Stimulated activated CD8-positive, alpha-beta memory T cell treated with anti-CD3 and anti-CD28 coated beads, Interleukin-2, amount 100 ng/mL, for 48 hours (primary cell): ENCODE measurements around the gene ACKR2.
"Not testable (repeated sequence)": the region's sequence is repeated elsewhere in the genome, so short reads cannot be mapped to it uniquely, and the experiment has no call there.

Experiments used
- DNase-seq, 2 donors: peaks; one replicate each; pipeline ENCODE4 v3.0.0-alpha.2; 2020; ENCODE audit warnings: low read depth in 2 of 2

The ACKR2 gene

DNA sequence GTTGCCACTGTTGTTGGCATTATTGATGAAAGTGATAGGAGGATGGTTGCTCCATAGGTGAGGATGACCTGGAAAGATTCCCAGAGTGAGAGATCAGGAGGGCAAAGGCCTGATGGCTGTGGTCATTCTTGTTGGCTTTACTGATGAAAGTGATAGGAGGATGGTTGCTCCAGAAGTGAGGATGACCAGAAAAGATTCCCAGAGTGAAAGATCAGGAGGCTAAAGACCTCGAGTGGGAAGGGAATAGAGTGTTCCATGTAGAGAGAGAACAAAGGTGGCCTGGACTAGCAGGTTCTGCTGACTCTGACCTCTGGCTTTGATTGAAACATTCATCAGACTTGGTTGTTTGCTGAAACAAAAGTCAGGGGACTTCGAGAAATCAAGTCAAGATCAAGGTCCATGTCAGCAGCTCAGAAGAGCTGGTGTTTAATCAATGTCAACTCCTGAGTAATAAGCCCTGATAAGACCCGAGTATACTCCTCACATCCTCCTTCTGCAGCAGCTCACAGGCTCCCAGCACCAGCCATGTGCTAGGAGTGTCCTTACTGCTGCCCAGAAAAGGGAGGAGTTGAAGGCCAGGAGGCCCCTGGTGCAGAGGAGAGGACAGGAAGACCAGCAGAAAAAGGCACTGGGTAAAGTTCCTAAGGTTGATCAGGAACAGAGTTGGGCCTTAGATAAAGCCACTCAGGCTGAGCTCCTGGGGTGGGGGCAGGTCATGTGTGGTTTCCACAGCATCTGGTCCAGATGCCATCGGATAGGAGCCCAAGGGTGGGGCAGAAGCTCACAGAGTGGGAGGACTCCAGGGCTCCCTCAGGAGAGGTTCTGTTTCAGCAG, 46.5 kb downstream of the ACKR2 start:
- no peak for DNase-seq

DNA sequence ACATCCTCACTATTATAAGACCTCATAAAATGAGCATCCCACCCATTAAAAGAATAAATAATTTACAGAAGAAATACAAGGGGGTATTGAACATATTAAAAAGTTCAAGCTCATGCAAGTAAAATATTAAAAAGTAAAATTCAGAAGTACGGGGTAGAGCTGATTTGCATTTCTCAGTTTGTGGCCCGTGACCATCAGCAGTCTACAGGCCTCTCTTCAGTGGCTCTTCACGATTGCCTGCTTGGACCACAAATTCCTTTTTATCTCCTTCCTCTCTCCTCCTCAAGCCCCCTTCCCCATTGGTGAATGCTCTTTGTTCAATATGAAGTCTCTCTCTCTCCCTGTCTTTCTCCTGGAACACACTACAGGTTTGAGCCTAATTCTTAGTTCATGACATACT, 47.3 kb downstream of the ACKR2 start:
- DNase-seq: no peak

DNA sequence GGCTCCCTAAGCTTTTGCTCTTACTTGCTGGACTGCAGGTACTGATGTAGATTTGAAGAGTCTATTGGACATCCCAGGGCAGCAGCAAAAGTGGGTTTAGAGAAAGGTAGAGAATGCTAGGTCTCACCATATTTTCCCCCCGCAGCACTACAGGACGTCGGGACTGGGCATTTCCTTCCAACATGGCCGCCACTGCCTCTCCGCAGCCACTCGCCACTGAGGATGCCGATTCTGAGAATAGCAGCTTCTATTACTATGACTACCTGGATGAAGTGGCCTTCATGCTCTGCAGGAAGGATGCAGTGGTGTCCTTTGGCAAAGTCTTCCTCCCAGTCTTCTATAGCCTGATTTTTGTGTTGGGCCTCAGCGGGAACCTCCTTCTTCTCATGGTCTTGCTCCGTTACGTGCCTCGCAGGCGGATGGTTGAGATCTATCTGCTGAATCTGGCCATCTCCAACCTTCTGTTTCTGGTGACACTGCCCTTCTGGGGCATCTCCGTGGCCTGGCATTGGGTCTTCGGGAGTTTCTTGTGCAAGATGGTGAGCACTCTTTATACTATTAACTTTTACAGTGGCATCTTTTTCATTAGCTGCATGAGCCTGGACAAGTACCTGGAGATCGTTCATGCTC, 55.2 kb downstream of the ACKR2 start:
- DNase-seq: no peak

DNA sequence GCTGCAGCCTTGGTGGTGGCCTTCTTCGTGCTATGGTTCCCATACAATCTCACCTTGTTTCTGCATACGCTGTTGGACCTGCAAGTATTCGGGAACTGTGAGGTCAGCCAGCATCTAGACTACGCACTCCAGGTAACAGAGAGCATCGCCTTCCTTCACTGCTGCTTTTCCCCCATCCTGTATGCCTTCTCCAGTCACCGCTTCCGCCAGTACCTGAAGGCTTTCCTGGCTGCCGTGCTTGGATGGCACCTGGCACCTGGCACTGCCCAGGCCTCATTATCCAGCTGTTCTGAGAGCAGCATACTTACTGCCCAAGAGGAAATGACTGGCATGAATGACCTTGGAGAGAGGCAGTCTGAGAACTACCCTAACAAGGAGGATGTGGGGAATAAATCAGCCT, 56.0 kb downstream of the ACKR2 start:
- no peak for DNase-seq

DNA sequence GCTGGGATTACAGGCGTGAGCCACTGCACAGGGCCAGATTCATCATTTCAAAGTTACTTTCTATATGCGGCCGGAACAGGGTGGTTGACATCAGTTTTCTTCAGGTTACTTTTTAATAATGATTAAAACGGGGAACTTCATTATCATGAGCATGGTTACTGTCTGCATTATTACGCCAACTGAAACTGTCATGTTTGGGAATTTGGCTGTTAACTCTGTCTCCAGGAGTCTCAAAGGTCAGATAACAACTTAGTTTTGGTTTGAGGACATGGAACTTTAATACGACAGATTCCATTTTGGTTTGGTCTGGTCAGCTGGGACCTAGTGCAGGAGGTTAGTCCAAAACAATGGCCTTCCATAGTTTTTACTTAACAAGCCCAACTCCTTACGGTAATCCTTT, 57.9 kb downstream of the ACKR2 start:
- no peak for DNase-seq

DNA sequence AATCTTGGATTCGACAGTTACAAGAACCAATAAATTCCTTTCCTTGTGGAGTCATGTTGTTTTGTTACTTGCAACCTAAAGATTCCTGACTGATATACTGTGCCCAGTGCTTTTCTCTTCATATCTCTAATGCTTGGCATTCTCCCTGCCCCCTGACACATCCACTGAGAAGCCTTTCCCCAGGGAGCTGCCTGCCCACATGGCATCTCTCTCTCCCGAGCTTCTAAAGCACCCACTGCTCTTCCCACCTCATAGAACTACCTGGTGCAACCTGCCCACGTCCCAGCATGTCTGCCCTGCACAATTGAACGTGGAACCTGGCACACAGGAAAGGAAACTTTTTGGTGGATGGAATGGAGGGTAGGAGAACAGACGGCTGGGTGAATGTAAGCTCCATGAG, 59.6 kb downstream of the ACKR2 start:
- no peak for DNase-seq

DNA sequence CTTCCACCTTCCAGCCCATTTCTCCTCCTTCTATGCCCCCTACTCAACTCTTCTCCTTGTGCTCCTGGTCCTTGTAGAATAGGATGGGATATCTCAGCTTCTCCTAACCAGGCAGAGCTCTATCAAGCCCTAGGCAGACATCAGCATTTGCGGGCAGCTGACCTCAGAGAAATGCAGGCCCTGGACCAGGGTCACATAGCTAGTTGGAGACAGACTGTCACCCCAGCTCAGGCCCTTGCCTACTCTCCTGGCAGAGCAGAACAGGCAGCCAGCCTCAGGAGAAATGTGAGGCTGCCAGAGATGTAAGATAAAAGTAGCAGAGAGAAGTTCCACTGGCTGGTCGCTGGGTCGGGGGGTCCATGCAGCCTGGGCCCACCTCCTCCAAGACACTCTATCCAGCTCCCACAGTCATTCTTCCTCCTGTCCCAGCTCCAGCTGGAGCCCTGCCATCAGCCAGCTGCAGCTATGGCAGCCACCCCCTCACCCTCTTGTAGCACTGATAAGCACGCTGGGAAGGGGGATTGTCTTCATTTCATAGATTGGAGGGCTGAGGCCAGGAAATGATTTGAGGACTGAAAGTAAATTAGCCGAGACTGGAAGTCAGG, 62.4 kb downstream of the ACKR2 start:
- DNase-seq: no peak

DNA sequence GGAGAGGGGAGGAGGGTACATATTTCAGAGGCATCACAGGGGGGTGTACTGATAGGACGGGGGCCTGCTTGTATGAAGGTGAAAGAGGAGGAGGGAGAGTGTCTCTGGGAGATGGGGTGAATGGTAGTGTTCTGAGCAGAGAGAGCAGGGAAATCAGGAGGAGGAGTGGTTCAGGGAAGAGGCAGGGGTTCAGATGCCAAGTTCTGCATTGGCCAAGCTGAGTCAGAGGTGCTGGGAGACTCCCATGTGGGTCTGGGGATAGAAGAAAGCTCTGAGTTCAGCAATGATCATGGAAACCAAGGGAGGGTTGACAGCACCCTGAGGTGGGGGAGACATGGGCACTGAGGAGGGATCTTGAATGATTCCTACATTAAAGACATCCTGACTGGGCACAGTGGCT, 63.5 kb downstream of the ACKR2 start:
- DNase-seq: no peak

DNA sequence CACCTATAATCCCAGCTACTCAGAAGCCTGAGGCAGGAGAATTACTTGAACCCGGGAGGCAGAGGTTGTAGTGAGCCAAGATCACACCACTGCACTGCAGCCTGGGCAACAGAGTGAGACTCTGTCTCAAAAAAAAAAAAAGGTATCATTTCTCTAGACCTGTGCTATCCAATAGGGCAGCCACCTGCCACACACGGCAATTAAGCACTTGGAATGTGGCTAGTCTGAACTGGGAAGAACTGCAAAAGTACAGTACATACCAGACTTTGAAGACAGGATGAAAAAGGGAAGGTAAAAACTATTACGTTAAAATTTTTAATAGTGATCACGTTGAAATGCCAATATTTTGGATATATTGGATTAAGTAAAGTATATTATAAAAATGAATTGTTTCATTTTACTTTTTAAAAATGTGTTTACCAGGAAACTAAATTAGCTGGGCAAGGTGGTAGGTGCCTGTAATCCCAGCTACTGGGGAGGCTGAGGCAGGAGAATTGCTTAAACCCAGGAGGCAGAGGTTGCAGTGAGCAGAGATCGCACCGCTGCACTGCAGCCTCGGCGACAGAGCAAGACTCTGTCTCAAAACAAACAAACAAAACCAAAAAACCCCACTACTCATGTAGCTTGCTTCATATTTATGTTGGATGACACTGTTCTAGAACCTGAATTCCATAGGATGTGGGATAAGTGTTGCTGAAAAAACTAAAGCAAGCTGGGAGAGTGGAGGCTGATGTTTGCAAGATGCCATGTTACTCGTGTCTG, 64.2 kb downstream of the ACKR2 start:
- DNase-seq: no peak

DNA sequence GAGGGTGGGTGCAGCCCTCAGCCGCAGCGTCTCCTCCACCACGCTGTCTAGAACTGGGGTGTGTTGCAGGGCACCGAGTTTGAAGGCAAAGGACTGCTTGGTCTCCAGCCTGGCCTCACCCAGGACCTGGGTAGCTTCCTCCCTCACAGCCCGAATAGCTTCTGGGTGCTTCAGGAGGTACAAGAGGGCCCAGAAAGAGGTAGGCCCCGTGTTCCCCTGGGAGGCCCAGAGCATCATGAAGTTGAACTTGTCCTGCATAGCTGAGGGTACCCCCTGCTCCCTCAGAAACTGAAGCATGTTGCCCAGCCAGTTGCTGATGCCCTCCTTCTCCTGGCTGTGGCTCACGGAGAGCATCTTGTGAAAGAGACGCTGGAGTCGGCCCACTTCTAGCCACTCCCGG, 65.5 kb downstream of the ACKR2 start:
- no peak for DNase-seq

DNA sequence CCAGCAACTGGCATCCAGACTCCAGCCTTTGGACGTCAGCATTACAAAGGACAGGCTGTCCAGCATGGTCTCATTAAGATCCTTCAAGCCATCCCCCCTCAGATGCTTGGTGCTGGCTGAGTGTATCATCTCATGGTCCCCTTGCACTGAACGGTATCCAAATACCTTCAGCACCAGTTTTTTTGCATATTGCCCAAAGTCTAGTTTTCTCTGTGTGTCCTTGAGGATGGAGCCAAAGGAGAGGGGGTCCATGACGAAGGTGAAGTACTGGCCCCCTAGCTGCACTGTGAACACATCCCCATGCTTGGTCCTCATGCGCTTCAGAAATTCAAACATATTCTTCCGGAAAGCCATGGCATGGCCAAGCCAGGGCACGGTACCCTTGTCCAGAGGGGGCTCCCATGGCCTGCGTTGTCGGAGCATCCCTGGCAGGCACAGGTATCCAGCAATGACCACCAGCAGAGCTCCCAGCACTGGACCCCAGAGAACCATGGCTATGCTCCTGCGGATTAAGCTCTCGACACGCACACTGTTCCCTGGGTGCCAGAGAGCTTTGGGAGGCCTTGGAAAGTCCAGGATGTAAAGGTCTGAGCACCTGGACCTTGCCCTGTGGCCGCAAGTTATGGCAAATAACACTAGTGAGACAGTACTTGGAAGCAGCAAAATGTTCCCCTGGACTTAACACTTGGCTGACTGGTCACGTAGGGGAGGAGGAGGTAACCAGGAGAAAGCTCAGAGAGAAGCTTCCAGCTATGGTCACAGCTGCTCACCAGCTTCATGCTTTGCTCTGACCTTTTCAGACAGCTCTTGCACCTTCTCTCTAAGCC, 66.3 kb downstream of the ACKR2 start, which contains the start of gene CYP8B1:
Gene CYP8B1, minus strand, starts transcription at position 555 of the 827 bp plus-strand sequence. Its CDS starts 63 bp downstream, at position 492.
- DNase-seq: no peak

DNA sequence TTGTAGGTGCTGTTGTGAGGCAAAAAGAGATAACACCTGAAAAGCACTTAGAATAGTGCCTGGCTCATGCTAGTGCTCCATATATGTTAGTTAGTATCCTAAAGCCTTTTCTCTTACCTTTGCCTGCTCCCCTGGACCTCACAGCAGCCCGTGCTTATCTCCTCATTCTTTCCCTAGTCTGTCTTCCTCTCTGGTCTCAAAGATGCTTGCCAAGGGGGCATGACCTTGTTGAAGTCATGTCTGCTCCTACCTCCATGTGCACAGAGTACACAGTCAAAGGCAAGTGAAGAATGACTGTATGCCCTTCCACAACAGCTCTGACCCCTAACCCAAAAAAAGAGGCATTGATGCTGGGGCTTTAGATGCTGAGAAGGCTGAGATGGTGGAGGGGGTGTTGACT, 67.2 kb downstream of the ACKR2 start:
- DNase-seq: no peak

DNA sequence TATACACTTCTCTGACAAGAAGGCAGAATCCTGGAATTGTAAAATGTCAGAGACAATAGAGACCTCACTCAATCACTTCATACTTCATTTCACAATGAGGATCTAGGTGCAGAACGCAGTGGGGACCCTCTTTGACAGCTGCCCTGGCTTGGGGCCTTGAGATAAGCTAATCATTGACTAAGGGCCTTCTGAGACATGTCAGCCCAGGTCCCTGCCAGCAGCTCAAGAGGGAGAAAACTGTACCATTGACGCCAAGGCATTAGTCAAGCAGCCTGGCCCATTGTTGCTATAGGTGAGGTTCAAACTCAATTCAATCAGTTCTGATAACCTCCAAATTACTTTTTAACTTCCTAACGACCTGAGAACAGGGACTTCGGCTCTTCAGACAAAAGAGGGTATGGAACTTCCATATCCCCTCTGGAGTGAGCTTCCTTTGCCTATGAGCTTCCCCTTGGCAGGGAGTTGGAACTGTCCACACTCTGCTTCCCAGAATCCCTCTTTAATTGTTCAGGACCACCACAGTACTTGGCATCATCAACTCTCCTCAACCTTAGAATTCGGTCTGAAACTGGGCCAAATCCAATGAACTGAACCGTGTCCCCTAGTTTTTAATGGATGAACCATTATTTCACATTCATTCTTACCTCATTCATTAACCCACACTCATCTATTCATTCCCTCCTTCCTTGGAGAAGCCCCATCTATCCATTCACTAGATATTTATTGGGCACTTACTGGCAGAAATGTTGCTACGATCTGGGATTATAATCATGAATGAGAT, 67.9 kb downstream of the ACKR2 start:
- no peak for DNase-seq

DNA sequence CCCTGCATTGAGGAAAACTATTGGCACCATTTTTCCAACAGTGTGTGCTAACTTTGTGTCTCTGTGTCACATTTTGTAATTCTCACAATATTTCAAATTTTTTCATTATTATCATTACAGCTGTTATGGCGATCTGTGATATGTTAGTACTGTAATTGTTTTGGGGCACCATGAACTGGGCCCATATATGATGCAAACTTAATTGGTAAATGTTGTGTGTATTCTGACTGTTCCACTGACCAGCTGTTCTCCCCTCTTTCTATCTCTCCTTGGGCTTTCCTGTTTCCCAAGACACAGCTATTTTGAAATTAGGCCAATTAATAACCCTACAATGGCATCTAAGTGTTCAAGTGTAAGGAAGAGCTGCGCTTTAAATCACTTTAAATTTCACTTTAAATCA, 68.6 kb downstream of the ACKR2 start:
- no peak for DNase-seq

DNA sequence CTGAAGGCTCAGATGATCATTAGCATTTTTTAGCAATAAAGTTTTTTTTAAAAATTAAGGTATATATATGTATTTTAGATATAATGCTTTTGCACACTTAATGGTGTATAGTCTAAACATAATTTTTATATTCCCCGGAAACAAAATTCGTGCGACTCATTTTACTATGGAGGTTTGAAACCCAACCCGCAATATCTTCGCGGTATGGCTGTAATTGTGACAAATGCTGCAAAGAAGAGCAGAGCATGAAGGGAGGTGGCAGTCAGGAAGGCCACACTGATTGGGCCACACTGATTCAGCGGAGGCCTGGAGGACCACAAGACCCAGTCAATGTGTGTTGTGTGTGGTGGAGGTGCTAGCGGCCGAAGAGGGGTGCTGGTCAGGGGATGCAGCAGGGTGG, 70.9 kb downstream of the ACKR2 start:
- no peak for DNase-seq

DNA sequence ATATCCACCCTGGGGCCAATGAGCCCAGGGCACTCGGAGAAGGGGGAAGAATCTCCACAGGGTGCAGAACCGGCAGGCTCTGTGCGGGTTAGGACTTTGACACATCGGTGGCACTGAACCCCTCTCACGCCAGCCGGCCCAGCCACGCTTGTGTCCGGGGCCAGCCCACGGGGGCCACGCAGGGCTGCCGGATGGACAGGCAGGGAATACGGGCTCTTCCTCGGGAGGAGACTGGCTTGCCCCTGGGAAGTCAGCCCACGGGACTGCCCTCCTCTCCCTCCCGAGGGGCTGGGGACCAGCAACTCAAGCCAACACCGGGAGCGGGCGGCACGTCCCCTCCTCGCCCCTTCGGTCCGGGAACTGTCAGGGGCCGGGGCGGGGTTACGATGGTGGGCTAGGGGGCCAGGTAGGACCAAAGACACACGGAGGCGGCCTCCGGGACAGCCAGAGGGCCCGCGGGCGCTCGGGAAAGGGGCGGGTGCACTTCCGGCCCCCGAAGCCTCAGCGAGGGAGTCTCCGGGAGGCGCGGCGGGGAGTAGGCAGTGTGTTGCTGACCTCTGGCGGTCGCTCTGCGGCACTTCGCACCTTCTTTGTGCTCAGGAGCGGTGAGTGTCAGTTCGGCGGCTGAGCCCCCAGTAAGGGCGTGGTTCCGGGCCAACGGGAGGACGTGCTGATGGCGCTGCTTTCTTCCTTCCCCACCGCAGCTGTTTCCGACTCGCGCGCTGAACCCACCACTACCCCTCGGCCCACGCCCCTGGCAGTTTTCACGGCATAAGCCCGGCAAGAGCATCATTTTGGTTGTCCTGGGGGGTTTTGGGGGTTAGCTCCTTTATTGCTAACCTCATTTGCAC, 71.6 kb downstream of the ACKR2 start:
- DNase-seq: peak; percentile 77 to 84

DNA sequence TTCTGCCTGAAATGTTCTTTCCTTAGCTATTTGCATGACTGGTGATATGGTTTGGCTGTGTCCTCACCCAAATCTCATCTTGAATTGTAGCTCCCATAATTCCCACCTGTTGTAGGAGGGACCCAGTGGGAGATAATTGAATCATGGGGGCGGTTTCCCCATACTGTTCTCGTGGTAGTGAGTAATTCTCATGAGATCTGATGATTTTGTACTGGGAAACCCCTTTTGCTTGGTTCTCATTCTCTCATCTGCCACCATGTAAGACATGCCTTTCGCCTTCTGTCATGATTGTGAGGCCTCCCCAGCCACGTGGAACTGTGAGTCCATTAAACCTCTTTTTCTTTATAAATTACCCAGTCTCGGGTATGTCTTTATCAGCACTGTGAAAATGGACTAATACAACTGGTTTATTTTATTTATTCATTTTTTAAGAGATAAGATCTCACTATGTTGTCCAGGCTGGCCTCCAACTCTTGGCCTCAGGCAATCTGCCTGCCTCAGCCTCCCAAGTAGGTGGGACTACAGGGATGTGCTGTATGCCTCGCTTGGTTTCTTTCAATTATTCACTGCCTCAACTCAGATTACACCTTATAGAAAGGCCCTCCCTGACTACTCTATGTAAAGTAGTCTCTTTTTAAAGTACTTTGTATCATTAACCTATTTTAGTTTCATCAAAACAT, 74.1 kb downstream of the ACKR2 start:
- not testable (repeated sequence) for DNase-seq

DNA sequence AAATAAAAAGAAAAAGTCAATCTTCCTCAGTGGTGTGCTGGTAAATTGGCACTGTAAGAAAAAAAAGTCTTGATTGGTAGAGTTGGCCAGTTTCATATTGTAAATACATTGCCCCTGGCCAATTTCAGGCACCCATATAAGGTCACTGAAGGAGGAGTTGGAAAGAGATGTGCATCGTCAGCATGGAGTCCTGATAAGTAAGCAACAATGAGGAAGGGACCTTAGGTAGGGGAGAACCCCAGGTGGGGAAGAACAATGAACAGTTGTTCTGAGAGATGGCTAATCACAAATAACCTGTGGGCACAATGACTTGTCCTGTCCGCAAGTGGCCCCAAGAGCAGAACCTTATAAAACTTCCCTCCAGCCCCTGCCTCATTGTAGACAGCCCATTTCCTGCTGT, 75.1 kb downstream of the ACKR2 start:
- no peak for DNase-seq

DNA sequence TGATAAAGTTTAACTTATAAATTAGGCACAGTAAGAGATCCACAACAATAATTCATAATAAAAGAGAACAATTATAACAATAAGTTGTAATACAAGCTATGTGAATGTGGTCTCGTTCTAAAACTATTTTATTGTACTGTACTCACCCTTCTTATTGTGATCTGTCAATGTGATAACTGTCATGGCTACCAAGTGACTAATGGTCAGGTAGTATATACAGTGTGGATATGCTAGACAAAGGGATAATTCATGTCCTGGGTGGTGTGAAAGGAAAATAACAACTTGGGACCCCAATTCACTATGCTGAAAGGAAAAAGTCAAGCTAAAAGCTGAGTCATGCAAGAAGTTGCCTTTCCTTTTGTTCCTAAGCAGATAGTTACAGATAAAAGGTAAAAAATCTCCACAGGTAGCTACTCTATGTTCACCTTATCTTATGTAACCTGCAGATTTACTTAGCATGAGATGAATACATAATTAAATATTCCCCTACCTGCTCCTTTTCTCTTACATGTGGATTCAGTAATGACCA, 77.1 kb downstream of the ACKR2 start:
- DNase-seq: no peak
